CMK (cell line): ENCODE results near the gene ARID1B.

ENCODE experiments used
- DNase-seq: peaks from one replicate; pipeline ENCODE4 v3.0.0-alpha.2; 2010; ENCODE audit warnings: low read depth

Gene ARID1B

DNA sequence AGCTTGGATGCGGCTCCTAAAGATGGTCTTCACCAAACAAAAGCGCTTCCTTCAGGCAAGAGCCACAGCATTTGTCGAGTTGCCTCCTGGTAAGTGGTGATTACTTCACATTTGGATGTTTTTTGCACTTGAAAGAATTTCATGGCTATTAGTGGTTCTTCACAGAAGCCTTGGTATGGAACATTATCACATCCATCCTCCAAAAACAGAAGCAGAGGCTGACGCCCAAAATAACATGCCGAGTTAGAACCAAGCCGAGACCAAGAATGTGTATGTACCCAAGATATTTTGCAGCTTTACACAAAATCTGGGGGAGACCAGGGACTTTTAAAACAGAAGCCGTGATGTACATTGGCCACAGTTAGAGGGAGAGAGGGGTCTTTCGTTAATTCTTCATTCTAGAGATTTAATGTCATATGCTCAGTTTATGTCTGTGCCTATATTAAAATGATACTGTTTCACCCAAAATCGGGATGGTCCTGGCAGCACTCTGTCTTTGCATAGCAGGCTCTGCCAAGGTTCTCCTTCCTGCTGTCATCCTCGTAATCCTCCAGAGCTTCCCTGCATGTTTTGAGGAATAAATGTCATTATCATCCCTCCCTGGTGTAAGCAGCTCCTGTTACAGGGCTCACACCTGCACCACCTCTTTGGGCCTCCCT lies 436.9 kb downstream of the ARID1B start:
- DNase-seq = no peak

DNA sequence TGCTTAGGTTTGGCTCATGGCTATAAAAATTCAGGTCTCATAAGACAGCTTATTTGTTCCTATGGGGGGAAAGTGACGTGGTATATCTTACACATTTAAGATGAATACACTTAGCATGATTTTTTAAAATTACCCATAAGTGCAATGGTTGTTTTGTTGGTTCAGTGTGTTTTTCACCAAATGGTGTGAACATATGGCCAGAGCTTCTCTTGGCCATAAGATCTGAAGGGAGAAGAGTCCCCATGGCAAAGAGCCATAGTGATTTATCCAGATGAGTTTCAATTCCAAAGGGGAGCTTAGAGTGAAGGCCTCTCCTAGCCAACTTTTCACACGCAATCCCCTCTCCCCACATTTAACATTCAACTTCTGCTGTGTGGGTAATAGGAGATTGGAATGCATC lies 438.5 kb downstream of the ARID1B start:
- DNase-seq = no peak

DNA sequence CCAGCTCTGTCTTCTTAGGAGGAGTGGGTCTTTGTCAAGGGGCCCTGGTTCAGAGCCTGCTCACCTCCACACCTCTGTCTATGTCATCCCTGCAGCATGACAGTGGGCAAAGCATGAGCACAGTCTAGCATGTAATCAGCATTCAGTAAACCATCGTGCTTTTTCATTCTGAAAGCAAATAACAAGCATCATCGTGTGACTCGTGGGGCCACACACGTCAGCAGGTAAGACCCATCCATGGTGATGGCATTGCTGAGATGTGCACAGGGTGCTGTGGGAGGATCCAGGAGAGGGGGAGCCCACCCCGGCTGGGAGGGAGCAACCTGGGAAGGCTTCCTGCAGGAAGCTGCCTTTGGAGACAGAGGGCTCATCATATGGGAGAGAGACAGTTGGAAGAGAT lies 439.4 kb downstream of the ARID1B start:
- no peak for DNase-seq

DNA sequence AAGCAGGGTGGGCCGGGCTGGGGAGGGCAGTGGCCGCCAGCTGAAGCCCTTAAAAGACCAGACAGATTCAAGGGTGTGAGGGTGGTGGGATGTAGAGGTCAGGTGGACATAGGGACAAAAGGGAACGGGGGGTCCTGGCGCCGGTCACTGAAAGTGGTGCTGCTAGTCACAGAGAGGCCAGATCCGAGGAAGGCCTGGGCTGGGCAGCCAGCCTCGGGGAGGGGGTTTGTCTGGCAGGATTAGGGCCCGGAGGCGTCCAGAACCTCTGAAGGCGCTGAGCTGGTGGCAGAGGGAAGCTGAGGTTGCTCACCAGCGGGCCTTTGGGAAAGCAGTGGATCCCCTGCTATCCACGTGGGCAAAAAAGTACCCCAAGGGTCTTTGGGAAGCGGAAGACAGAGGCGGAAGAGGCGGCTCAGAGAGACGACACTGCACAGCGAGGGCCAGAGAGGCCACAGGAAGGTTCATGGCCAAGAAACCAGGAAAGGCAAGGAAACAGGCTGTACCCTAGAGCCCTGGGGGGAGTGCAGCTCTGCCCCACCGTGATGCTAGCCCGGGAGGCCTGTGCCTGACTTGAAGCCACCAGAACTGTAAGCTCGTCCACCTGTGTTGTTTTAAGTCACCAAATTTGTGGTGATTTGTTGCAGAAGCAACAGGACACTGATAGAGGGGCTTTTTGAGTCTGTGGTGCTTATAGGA lies 440.2 kb downstream of the ARID1B start:
- no peak for DNase-seq

DNA sequence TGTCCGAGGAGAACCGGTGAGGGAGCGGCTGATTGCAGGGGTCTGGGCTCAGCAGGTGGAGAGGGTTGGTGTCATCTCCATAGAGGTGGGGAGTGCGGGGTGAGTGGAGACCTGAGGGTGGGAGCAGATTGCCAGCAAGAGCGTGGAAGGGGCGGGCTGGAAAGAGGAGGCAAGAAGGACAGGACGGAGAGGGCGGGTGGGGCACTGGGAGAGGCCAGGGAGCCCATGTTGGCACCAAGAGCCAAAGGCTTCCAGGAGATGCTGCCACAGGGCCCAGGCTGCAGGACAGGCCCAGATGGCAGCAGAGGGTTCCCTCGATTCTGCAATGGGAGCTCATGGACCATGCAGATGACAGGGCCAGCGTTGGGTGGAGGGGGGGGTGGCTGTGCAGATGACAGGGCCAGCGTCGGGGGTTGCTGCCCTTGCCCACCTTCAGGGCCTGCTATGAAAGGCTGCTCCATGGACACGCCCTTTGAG lies 440.8 kb downstream of the ARID1B start:
- no peak for DNase-seq

DNA sequence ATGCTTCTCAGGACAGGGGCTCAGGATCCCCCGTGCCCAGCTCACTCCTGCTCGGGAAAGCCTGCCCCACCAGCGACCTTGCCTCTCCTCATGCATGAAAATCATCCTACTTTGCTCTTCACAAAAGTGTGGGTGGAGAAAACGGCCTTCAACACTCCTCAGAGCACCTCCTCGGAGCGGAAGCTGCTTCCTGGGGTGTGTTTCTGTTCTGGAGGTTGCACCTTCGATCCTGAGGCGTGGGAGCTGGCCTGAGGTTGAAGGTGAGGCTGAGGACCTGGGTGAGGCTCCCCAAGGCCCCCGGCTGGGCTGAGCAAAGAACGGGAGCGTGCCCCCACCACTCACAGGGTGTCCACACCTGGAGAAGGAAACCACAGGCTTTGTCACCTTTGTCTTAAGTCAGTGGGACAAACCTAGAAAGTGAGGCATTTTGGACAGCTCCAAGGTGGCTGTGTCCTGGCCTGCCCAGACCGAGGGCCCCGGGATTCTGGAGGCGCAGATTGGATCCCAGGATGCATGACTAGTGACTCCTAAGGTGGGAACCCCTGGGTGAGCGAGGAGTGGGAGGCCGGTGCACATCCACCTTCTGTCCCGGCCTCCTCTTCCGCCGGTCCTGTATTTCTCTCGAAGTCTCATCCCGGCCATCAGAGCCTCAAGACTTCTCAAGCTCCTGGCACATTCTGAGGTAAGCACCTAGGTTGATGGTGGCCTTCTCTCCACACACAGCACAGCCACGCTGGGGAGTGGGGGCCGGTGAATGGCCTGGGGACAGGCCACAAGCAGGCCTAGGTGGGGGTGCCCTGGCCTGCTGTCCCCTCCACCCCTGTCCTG lies 441.4 kb downstream of the ARID1B start:
- no peak for DNase-seq

DNA sequence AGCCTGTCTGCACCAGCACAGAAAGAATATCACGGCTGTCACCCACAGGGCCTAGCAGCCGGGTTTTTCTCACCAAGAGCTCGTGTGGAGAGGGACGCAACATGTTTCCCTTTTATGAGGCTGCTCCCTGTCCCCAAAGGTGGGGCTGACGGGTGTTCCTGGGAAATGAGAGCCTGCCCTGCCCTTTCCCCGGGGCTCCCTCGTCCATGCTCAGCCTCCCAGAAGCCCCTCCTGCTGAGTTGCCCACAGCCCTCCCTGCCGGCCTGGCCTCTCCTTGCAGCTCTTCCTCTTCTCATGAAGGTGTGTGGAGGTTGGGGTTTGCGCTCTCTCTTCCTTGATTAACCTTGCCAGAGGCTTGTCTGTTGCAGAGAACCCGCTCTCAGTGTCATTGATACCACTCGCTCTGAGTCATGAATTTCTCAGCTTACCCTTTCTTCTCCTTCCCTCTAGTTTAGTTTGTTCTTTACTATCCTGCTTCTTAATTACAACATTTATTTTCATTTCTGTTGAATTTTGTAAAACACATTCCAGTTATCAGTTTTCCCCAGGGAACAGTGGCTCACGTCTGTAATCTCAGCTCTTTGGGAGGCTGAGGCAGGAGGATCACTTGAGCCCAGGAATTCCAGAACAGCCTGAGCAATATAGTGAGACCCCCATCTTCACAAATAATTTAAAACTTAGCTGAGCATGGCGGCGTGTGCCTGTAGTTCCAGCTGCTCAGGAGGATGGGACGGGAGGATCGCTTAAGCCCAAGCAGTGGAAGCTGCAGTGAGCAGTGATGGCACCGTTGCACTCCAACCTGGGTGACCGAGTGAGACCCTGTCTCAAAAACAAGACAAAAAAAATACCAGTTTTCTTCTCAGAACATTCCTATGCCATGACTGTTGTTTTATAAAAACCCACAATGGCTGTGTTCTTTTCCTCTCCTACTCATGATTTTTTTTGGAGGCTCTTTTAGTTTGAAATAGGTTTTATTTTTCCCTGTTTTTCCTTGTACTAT lies 442.3 kb downstream of the ARID1B start:
- no peak for DNase-seq

DNA sequence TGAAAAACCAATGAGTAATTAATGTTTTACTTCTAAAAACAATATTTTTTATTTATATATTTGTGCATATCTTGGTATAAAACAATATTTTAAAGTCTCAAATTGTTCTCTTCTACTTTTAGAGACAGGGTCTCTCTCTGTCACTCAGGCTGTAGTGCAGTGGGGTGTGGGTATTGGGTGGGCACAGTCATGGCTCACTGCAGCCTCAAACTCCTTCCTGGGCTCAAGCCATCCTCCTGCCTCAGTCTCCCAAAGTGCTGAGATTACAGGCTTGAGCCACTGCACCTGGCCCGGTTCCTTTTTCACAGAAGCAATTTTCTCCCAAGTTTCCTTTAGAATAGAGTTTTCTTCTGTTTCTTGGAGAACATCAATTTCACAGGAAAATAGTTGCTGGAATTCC lies 443.3 kb downstream of the ARID1B start:
- no peak for DNase-seq

DNA sequence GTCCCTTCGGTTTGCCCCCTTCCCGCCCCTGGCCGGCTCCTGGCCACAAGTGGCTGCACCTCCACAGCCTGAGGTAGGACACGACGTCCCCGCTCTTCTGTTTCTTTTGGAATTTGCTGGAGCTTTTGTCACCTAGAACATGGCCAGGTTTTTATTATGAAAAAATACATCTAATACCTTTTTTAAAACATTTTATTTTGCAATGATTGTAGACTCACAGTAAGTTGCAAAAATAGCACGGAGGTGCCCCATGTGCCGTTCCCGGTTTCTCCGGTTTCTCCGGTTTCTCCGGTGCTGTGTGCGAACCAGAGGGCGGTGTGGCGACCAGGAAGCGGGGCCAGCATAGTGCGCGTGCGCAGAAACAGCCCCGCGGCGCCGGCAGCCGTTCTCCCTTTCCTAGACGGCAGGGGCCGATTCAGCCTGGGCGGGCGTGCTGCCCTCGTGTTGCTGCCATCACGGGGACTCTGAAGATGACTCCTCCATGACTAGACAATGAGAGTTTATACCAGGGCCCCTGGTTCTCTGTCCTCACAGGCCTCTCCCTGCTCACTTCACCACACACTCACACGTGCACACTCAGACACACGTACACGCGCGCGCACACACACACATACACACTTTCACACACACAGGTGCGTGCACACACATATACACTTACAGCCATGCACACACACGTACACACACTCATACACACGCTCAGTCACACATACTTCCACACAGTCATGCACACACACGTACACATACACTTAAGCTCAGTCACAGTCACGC lies 444.1 kb downstream of the ARID1B start:
- DNase-seq = peak; percentile 51

DNA sequence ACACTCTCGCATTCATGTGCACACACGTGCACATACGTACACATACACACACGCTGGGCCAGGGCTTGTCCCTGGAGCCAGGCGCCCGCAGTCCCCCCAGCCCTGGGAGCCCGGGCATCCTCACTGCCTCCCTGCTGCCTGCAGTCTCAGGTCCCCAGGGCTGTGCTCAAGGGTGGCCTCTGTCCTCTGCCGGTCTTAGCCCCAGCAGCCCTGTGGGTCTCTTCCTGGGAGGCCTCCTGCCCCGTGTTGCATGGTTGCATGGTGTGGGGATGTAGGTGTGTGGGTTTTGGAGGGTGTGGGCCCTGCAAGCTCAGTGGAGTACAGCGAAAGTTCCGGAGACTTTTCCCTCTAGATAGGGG lies 444.6 kb downstream of the ARID1B start:
- DNase-seq = no peak

DNA sequence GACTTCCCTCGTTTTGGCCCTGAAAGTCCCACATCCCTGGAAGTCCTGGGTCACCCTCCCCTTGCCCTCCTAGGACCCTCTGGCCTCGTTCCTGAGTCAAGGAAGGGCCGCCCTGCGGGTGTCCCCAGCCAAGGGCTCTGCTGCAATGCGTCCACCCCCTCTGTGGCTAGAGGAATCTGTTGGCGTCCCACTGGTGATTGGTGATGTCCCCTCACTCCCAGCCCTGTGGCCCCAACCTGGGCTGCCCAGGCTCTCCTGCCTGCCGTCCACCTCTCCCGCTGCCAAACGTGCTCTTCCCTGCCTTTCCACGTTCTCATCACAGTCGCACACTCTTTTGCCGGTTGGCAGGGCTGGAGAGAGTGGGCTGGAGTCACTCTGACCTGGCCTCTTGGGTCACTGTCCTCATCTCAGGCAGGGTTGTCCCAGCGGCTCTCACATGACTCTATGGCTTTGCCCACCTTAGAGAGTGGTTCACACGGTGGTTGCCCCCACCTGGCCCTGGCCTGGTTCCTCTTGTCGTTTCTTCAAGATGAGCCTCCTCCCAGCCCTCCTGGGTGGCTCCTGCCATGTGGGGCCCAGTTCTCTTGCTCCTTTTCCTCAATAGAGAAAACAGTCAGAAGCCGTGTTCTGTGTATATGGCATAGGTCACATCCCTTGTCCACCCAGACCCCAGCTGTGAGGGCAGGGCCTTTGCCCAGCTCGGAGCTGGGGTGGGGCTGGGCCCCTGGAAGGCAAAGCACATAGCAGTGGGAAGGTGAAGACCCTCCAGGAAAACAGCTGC lies 445.2 kb downstream of the ARID1B start:
- no peak for DNase-seq

DNA sequence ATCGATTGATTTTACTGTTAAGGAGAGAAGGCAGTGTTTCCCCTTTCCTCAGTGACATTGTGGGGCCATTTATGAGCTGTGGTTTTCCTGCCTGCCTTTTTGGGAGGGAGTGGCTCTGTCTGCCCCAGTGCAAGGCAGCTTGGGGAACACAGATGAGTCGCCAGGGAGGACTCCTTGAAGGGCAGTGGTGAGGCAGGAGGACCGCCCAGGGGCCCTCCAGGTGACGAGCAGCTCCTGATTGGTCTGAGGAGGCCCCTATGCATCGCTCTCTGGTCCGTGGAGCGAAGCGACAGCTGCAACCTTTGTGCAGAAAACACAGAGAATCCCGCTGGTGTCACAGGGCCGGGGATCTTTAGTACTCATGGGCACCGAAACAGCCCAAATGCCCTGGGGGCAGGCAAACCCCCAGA lies 445.8 kb downstream of the ARID1B start:
- no peak for DNase-seq

DNA sequence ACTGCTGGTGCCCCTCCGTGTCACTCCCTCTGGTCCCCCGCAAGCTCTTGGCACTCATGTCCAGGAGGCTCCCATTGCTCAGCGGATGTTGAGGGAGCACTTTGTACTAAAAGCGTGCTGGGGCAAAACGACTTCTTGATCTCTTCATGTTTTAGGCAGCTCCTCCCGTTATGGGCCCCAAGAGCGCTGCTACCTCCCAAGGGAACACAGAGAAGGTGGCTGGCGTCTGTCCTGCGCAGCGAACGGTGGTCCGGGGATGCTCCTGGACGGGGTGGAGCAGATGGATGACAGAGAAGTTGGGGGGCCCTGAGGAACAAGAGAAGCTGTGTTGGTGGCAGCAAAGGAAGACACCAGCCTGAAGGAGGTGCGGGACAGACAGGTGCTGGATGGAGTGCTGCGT lies 446.3 kb downstream of the ARID1B start:
- DNase-seq = no peak

DNA sequence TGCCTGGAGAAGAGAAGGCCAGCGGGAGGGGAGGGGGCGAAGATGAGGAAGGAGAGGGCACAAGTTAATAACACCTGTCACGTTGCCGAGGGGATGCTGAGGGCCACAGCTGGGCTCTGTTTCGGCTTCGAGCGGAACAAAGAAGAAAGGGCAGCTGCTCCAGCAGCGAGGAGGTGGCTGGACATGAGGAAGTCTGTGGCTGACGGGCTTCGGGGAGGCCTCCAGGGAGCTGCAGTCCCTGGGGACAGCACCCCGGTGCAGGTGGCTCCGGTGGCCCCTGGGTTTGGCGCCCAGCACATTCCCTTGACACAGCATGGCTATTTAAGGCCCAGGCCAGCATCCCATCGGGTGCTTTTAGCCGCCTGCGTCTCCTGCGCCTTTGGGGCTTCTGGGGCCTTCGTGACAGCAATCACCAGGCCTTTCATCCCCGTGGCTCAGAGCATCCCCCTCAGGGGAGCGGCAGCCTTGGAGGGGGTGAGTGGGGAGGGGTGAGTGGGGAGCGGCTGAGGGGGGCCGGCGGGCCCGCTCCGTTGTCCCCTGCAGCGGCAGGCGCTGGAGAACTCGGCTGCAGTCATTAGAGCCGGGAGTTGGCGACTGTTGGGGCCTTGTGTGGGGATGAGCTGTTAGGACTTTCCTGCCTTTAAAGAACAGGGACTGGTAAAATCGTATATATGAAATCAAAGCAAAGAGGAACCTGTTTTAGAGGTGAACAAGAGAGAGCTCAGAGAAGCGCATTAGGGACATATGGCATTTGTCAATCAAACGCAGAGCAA lies 447.2 kb downstream of the ARID1B start:
- DNase-seq = no peak

DNA sequence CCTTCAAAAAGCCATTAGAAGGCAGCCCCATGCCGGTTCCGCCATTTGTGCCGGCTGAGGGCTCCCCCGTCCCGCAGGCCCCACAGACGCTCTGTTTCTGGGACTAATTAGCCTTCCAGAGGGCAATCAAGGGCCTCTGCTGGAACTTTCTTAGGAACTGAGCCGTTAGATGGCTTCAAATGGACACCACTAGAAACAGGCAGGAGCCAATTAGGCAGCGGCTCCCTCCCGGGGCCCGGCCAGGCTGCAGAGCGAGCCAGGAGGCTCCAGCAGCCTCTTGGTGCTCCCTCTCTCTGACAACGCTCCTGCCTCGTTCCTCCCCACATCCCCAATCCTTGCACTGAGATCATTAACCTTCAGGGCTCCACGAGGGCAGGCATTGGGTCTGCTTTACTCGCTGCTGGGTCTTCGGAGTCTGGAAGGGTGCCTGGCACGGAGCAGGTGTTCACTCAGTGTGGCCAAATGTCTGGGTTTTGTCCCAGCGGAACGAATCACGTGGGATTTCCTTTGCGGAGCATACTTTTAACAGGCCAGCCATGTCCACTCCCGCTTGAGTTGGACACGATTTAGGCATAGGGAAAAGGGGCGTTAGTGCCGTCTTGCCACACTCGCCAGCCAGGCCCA lies 447.9 kb downstream of the ARID1B start:
- DNase-seq = no peak

DNA sequence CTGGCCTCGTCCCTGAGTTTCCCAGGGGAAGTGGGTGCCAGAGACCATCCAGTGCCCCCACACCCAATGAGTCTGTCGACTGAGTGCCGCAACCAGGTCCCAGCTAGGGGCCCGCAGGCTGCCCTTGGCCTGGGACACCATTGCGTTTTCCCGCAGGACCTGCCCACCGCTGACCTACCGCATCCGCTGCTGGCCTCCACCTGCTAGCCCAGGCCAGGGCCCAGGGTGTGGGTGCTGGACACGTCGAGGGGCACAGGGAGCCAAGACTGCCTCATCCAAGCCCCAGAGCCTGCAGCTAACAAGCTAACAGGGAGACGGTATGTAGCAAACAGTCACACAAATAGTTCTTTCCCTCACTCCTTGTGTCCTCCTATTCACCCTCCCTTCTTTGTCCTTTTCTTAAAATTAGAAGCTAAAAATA lies 448.4 kb downstream of the ARID1B start:
- DNase-seq = no peak

DNA sequence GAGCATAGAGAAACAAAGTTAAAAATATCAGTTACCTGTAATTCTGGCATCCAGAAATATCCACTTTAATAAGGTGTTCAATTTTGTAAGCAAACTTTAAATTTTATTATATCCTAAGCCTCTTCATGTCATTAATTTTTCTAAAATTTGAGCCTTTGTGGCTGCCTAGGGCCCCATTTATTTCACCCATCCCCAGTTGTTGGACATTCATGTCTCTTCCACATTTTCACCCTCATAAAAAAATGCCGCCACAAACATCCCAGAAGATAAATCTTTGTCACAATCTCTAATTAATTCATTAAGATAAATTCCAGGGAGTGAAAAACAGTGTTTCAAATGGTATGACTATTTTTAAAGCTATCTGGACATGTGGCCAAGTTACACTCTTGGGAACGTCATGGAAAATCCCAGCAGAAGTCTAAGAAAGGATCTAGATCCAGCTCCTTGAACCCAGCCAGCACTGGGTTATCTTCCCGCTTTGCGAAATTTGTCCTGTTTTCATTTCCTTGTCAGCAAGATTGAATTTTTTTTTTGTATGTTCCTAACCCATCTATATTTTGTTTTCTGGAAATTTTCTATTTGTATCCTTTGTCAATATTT lies 448.9 kb downstream of the ARID1B start:
- DNase-seq = no peak

DNA sequence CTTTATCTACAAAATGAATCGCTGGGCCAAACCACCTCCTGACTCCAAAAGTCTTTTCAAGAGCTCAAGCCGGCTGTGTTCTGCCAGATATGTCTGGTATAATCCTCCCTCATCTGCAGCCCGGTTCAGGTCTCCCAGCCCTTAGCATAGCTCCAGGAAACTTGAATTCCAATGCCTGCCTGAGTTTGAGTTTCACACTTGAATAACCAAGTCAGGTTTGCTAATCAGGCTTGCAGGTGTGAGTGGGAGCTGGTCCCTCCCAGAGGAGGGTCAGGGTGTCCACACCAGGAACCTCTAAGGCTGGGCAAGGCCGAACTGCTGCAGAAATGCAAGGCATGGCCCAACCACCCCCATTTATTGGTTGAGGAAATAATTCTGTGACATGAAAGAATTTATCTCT lies 449.6 kb downstream of the ARID1B start:
- DNase-seq = no peak
